Right kidney (tissue), 1 donor: ENCODE results near the gene CCDC172.
"Not testable (repeated sequence)": the region's sequence is repeated elsewhere in the genome, so short reads cannot be mapped to it uniquely, and the experiment has no call there.

Experiments
- DNase-seq: peaks from one replicate; pipeline ENCODE4 v3.0.0-alpha.2; 2016

CCDC172 gene

DNA sequence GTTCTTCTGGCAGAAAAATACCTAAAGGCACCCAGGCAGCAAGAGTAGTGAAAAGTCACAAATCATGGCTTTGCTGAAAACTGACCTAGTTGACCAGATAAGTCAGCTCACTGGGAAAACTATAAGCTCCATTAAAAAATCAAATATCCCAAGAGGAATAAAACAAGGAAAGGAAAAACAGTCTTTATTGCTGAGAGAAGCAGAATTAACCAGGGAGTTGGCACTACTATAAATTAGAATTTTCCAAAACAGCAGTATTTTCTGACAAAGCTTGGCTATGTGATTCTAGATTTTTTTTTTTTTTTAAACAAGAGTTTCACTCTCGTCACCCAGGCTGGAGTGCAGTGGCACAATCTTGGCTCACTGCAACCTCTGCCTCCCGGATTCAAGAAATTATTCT is 12.6 kb downstream of the CCDC172 start:
- no peak for DNase-seq

DNA sequence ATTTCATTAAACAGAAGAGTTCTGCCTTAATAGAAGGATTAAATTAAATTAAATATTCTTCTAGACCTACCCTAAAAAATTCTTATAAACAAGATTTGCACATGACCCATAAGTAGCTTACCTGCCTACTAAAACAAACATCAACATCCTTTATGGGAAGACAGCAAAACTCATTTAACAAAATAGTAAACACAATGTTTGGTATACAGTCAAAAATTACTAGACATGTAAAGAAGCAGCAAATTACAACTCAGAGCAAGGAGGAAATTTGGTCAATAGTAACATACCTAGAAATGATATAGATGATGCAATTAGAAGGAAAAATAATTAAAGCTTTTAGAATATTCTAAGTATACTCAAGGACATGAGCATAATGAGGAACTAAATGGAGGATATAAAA is 27.9 kb downstream of the CCDC172 start:
- no peak for DNase-seq

DNA sequence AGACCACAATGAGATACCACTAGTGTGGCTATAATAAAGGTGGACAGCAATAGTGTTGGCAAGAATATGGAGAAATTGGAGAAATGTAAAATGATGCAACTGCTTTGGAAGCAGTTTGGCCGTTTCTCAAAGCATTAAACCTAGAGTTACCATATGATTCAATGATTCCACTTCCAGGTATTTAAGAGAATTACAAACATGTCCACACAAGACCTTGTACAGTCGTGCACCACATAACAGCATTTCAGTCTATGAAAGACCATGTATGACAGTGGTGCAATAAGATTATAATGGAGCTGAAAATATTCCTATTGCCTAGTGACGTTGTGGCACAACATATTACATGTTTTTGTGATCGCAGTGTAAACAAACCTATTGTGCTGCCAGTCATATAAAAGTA is 29.6 kb downstream of the CCDC172 start:
- DNase-seq: no peak

DNA sequence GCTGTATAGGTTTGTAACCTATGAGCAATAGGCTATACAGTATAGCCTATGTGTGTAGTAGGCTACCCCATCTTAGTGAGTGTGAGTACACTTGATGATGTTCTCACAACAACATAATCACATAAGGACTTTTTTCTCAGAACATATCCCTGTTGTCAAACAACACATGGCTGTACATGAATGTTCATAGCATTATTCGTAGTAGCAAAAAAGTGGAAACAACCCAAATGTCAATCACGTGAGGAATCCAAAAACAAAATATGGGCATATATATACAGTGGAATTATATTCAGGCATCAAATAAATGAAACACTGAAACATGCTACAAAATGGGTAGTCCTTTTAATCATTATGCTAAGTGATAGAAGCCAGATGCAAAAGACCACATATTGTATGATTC is 31.1 kb downstream of the CCDC172 start:
- no peak for DNase-seq

DNA sequence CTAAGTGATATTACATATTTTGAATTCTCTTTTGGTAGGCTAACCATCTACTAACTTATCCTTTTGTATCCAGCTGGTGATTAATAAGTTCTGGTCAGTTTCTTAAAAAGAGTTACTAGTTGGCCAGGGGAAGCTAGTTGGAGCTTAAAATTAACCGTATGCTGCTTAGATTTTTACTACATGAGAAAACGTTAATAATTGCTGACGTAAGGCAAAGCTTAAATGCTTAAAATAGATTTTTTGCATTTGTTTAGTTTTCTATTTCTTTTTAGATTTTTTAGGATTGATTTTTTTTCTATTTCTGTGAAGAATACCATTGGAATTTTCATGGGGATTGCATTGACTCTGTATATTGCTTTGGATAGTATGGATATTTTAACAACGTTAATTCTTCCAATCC is 32.6 kb downstream of the CCDC172 start:
- no peak for DNase-seq

DNA sequence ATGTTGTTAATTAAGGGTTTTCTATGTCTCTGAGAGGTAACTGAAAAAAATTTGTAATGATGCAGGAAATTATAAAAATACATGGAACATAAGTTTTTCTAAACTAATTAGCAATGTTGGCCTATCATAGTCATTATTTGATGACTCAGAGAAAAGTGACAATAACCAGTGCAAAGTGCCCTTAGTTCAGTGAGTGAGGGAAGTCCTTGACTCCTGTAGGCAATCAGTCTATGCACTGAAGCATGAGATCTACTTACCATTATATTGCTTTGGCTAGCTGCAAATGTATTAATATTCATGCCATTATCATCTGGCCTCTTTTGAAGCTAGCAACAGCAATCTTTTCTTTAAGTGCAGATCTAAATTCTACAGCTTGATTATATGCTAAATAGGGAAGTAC is 40.6 kb downstream of the CCDC172 start:
- no peak for DNase-seq

DNA sequence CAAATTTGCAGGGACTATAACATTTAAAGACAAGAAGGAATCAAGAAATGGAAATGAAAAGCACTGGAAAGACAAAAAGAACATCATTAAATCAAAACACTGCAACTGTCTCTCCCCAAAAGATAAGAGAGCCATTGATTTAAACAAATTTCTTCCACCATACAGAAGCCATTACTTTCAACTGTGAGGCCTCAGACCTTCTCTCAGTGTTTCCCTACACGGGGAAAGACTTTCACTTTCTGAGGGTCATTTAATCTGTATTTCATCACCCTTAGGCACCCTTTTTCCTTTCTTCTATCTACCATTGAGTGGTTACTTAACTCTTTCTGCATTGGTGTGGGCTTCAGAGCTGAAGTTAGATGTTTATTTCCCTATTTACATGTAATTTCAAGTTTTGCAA is 47.5 kb downstream of the CCDC172 start:
- no peak for DNase-seq

DNA sequence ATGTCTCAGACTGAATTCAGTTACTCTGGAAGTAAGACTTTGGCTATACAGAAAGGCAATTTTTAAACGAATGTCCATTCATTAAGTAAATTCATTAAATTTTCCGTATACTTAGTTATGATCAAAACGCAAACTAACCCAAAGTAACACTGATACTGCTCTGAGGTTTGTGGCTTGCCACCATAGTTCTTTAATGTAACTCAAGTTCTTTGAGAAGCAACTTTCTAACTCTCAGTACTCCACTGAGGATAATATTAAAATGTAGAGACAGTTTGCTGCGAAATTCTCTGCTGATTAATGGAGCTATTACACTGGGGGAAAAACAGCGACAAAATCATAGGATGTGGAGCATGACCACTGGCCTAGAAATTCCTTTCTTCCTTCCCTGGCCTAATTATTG is 58.0 kb downstream of the CCDC172 start:
- DNase-seq: no peak

DNA sequence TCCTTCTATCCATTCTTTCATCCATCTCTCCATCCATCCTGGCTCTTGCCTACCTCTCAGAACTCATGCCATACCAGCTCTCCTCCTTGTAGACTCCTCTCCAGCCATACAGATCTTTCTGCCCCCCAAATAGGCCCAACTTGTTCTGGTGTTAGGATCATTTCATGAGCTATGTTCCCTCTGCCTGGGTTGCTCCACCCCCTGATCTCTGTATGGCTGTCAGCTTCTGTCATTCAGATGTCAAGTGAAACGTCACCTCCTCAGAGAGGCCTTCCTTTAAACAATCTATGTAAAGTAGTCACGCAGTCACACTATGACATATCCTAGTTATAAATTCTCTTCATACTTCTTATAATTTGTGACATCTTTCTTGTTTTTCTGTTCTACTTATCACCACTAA is 61.1 kb downstream of the CCDC172 start:
- DNase-seq: no peak

DNA sequence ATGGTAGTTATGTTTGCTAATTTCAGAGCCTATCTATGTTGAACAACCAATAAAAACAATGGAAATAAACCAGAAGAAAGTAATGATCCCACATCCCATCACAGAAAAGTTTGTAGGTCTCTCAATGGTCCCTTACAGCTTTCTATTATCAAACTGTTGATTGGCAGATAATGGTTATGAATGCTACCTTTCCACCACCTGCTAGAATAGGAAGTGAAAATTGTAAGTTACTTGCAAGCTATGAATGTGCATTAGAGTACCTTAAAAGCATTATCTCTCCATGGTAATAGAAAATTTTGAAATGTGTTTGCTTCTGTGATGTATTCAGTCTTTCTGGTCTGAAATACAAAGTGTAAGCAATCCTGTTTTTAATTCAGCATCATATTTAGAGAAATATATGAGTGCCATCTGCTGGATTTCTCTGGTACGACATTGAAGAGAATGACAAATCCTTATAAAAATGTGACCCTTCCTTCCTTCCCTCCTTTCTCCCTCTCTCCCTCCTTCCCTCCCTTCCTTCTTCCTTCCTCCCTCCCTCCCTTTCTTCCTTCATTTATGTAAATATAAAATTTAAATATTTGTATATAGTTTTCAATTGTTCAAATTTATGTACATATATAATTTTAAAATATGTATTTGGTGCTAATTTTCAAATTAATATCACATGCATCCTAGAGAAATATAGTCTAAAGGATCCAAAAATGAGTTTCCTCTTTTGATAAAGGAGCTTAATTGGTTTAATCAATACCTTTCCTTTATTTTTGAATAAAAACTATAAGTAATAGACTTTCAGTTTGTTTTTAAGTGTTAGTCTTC is 62.0 kb downstream of the CCDC172 start:
- no peak for DNase-seq

DNA sequence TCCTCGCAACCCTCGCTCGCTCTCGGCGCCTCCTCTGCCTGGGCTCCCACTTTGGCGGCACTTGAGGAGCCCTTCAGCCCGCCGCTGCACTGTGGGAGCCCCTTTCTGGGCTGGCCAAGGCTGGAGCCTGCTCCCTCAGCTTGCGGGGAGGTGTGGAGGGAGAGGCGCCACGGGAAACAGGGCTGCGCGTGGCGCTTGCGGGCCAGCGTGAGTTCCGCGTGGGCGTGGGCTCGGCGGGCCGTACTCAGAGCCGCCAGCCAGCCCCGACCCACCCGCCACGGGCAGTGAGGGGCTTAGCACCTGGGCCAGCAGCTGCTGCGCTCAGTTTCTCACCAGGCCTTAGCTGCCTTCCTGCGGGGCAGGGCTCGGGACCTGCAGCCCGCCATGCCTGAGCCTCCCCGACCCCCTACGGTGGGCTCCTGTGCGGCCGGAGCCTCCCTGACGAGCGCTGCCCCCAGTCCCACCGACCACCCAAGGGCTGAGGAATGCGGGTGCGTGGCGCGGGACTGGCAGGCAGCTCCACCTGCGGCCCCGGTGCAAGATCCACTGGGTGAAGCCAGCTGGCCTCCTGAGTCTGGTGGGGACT is 69.1 kb downstream of the CCDC172 start:
- not testable (repeated sequence) for DNase-seq

DNA sequence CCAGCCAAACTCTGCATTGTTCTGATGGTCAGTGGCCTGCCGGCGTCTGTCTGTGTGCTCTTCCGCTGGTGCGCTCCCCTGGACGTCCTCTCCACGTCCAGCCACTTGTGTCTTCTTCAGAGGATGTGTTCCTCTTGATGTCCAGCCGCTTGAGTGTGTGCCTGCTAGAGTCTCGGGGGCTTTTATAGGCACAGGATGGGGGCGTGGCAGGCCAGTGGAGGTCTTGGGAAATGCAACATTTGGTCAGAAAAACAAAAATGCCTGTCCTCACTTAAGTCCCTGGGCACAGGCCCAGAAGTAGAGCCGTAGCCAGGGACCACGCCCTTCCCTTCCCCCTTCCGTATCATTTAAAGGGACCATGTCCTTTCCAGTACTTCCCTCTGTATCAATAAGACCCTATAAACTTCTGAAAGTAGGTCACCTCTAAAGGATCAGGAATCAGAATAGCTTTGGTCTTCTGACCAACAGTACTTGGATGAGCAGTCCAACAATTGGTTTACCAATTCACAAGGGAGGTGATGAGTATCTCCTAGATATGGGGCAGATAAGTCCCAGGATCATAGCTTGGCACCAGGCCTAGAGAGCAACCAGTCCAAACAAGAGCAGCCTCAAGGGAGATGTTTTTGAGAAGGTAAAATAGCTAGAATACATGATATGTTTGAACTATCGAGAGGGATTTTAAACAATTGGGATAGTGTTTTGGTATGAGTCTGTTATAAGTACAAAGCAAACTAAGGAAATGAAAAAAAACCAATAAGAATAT is 71.2 kb downstream of the CCDC172 start:
- DNase-seq: no peak

DNA sequence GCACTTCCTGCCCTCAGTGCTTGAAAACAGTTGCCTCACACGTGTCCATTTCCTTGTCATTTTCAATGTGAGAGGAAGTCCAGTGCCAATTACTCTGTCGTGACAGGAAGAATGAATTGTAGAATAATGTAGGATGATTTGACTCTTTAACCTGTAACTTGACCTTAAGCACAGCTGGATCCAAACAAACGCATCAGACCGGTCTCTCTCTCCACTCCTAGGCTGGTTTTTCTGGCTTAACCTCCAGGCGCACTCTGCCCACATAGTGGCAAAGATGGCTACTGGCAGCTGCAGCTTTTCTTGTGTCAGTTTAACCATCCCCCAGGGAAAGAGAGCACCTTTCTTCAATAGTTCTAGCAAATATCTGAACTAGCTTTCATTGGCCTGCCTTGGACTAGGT is 74.0 kb downstream of the CCDC172 start:
- DNase-seq: no peak

DNA sequence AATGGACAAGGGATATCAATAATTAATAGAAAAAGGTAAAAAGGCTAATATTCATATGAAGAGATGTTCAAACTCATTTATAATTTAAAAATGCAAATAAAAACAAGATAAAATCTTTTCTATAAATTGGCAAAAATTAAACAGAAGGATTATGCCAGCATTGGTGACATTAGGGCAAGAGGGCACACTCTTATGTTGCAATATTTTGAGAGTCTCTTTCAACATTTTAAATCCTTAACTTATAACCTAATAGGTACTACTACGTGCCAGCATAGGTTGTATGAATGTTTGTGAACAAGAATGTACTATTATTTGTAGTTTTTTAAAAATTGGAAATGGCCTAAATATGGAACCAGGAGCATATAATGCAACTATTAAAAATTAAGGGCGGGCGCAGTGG is 78.6 kb downstream of the CCDC172 start:
- DNase-seq: no peak

DNA sequence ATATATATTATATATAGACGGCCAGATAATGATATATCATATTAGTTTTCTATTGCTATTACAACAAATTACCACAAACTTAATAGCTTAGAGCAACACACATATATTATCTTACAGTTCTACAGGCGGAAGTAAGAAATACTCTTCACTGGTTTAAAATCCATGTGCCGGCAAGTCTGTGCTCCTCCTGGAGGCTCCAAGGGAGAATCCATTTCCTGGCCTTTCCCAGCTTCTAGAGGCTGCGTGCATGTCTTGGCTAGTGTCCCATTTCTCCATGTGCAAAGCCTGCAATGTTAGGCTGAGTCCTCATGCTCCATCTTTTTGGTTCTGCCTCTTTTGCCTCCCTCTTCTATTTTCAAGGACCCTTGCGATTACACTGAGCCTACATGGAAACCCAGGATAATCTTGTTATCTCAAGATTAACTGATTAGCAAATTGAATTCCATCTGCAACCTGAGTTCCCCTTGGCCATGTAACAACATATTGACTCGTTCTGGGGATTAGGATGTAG is 79.5 kb downstream of the CCDC172 start:
- no peak for DNase-seq

DNA sequence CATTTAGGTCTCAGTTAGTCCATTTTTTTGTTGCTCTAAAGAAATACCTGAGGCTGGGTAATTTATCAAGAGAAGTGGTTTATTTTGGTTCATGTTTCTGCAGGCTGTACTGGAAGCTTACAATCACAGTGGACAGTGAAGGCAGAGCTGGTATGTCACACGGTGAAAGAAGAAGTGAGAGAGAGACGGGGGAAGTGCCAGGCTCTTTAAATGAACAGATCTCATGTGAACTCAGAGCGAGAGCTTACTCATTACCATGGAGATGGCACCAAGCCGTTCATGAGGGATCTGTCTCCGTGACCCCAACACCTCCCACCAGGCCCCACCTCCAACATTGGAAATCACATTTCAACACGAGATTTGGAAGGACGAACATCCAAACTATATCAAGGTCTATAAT is 84.5 kb downstream of the CCDC172 start:
- no peak for DNase-seq

DNA sequence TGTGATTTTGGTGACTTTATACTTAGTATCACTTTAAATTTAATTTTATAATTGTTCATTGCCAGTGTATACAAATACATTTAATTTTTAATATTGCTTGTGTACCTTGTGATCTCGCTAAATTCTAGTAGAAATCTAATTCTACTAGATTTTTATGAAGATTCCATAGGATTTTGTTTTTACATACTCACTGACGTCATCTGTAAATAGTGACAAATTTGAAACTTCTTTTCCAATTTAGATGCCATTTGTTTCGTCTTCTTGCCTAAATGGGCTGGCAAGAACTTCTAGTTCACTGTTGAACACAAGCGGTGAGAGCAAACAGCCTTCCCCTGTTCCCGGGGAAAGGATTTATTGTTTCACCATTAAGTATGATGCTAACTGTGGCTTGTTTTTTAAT is 86.1 kb downstream of the CCDC172 start:
- DNase-seq: no peak

DNA sequence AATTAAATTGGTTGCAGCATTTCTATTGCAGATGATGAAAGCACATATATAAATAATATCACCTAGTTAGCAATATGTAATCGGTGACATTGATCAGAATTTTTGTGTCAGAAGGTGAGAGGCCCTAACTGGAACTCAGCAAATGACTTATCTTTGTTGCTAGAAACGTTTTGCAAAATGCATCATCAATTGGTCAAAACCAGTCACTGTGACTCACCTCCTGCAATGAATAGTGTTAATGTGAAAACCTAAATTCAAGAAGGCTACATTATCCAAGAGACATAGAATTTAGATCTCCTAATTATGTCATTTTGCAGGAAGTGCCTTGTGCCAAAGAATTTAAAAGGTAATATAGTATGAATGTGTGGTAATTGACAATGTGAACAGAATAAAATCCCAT is 93.6 kb downstream of the CCDC172 start:
- no peak for DNase-seq

DNA sequence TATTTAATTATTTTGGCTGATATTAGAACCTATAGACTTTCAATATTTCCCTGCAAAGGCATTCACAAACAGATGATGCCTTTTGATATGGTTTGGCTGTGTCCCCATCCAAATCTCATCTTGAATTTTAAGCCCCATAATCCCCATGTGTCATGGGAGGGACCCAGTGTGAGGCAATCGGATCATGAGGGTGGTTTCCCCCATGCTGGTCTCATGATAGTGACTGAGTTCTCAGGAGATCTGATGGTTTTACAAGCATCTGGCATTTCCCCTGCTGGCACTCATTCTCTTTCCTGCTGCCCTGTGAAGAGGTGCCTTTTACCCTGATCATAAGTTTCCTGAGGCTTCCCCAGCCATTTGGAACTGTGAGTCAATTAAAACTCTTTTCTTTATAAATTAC is 94.1 kb downstream of the CCDC172 start:
- no peak for DNase-seq

DNA sequence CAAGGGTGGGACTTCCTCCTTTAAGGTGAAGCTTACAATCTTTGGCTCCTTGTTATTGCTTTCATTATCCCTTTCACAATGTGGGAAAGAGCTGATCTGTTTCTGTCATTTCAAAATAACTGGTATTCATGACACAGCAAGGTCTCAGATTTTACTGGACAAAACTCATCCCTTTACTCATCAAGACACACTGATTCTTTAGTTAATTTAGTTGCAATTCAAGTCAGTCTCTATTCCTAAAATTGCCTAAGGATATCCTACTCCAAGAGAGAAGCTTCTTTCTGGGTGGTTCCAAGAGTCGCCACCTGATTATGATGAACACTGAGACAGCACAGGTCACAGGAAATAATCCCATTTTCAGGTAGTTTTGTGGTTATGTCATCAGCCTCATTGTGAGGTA is 97.6 kb downstream of the CCDC172 start:
- DNase-seq: no peak

DNA sequence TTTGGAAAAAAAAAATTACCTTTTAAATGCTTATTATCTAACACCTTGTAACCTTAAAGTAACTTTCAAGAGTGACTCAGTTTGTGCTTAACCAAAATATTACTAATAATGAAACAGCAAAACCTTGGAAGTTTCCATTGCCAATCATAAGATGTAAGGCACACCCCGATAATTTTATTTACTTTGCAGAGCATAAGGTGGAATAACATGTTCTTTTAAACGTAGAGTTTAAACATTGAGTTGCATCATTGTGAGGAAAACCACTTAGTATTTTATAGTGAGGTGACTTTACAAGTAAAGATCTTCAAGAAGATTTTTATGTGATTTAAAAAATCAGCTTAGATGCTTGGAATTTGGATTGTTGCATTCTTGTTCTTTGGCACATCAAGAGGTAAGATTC is 103.4 kb downstream of the CCDC172 start, which contains the start of gene PNLIPRP3:
Gene PNLIPRP3, plus strand, starts transcription at position 177 of the 400 bp plus-strand sequence. Its CDS starts 166 bp downstream, at position 343.
- DNase-seq: no peak

DNA sequence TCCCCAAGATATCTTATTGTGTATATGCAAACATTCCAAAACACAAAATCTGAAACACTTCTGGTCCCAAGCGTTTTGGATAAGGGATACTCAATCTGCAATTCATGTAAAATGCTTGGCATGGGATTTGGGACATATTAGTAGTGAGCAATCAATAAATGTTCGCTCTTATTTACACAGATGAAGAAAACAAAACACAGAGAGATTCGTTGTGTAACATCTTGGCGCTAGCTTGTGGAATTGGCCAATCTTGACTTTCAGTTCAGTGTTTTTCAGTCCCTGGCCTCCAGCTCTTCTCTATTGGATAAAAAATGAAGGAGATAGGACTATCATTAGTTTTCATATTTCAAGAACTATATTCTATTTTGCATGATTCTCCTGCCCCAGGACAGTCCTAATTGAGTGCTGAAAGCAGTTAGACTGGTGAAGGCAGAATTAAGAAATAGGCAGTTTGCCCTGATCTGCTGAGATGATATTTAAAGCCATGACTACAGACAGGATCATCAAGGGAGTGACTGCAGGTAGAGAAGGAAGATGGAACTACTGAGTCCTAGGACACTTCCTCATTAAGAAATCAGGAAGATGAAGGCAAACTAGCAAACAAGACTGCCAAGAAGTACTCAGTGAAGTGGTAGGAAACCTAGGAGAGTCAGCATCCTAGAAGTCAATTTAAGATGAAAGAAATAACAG is 105.2 kb downstream of the CCDC172 start:
- DNase-seq: no peak
